Neutrophil (primary cell): ENCODE measurements around the gene CCDC142.

Experiments
- H3K27ac ChIP-seq: fragments of 200-600 bp; sonication (generic); 2 replicates; pipeline ENCODE4 v1.5.1; 2016; ENCODE audit warnings: mild to moderate bottlenecking, moderate library complexity
- H3K27me3 ChIP-seq: fragments of 200-600 bp; sonication (generic); 2 replicates; pipeline ENCODE4 v1.6.0; 2016; ENCODE audit warnings: mild to moderate bottlenecking
- H3K36me3 ChIP-seq: fragments of 200-600 bp; sonication (generic); 2 replicates; pipeline ENCODE4 v1.5.1; 2017
- H3K4me1 ChIP-seq, 2 experiments: fragments of 200-600 bp in 1 of 2; sonication (generic) in 1 of 2; 1 replicate in 1 of 2; 2 replicates in 1 of 2; pipeline versions ENCODE4 v1.5.1 to v1.6.1; 2013 to 2016; ENCODE audit warnings: low read depth in 1 of 2, low read length in 1 of 2, mild to moderate bottlenecking in 1 of 2, moderate library complexity in 1 of 2; ENCODE audit not compliant: control insufficient read depth in 1 of 2, insufficient read depth in 1 of 2
- H3K4me3 ChIP-seq, 2 experiments: fragments of 200-600 bp in 1 of 2; sonication (generic) in 1 of 2; 1 replicate in 1 of 2; 2 replicates in 1 of 2; pipeline ENCODE4 v1.5.1; 2013 to 2016; ENCODE audit warnings: low read depth in 1 of 2, low read length in 1 of 2, mild to moderate bottlenecking in 1 of 2, moderate library complexity in 1 of 2
- H3K9me3 ChIP-seq: fragments of 200-600 bp; sonication (generic); 2 replicates; pipeline ENCODE4 v1.5.1; 2016
- TF ChIP-seq, protein P1 (sequence below): fragments of 200-600 bp; sonication (generic); IDR thresholded peaks from 2 replicates; pipeline ENCODE4 v1.5.1; 2016; ENCODE audit warnings: antibody characterized with exemption

Gene CCDC142

DNA sequence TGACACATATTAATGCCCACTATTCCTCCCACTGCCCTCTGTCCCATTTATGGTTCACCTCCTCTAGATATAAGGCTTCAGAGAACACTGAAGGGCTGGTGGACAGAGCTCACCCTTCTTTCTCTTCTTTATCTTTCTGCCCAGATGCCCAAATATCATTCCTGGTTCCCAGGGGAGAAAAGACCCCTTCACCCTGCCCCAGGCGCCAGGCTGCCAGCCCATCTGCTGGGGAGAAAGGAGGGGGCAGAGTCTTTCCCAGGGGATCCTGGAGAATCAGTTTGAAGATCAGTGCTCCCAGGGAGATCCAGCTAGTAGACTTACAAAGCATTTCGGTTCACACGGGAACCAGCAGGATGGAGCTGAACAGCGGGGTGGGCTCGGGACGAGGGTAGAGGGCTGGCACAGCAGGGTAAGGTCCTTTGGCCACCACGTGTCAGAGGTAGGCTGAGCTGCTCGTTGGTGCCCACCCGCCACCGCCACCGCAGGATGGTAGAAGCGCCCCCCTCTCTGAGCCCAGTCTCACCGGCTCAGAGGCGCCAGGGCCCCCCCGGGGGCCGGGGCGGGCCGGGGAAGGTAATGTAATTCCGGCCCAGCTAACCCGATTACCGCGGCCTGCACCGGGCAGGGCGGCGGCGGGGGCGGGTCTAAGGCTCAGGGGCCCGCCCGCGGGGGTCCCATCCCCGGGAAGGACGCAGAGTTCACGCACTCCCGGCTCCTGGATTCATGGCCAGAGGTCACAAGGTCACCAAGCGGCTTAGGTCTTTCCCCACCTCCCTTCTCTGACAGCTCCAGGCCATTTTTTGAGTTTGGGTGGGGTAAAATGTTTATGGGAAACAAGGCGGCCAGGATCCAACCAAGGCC is 30.2 kb upstream of the CCDC142 start:
- H3K9me3 ChIP-seq = no peaks in the 10 kb centered on the region
- peaks cover 34 to 37% of the 10 kb centered on the region in 2 experiments for H3K4me1 ChIP-seq
- no peaks in the 10 kb centered on the region for H3K36me3 ChIP-seq
- no peak overlapping the region for H3K27ac ChIP-seq
- peaks cover 100% of the 10 kb centered on the region for H3K27me3 ChIP-seq
- no peak overlapping the region for H3K4me3 ChIP-seq
- TF ChIP-seq, protein P1, sequence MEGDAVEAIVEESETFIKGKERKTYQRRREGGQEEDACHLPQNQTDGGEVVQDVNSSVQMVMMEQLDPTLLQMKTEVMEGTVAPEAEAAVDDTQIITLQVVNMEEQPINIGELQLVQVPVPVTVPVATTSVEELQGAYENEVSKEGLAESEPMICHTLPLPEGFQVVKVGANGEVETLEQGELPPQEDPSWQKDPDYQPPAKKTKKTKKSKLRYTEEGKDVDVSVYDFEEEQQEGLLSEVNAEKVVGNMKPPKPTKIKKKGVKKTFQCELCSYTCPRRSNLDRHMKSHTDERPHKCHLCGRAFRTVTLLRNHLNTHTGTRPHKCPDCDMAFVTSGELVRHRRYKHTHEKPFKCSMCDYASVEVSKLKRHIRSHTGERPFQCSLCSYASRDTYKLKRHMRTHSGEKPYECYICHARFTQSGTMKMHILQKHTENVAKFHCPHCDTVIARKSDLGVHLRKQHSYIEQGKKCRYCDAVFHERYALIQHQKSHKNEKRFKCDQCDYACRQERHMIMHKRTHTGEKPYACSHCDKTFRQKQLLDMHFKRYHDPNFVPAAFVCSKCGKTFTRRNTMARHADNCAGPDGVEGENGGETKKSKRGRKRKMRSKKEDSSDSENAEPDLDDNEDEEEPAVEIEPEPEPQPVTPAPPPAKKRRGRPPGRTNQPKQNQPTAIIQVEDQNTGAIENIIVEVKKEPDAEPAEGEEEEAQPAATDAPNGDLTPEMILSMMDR = no peak

- Histone ChIP-seq H3K4me1 (peaks cover 40 to 44% of the 10 kb centered on the region in 2 experiments), H3K36me3 (no peaks in the 10 kb centered on the region), H3K27me3 (peaks cover 83% of the 10 kb centered on the region), H3K27ac (no peak overlapping the region), H3K4me3 (no peak overlapping the region), H3K9me3 (no peaks in the 10 kb centered on the region)
- TF ChIP-seq, protein P1 = no peak
These were observed 28.5 kb upstream of the CCDC142 start for GRCh38 chr2:74511104-74511989.

GRCh38 chr2:74510272-74510671 is 27.5 kb upstream of the CCDC142 start:
- peaks cover 8% of the 10 kb centered on the region for H3K36me3 ChIP-seq
- TF ChIP-seq, protein P1 = no peak
- peaks cover 34 to 42% of the 10 kb centered on the region in 2 experiments for H3K4me1 ChIP-seq
- H3K27me3 ChIP-seq = peaks cover 76% of the 10 kb centered on the region
- no peak overlapping the region for H3K27ac ChIP-seq
- no peaks in the 10 kb centered on the region for H3K9me3 ChIP-seq
- H3K4me3 ChIP-seq = no peak overlapping the region

DNA sequence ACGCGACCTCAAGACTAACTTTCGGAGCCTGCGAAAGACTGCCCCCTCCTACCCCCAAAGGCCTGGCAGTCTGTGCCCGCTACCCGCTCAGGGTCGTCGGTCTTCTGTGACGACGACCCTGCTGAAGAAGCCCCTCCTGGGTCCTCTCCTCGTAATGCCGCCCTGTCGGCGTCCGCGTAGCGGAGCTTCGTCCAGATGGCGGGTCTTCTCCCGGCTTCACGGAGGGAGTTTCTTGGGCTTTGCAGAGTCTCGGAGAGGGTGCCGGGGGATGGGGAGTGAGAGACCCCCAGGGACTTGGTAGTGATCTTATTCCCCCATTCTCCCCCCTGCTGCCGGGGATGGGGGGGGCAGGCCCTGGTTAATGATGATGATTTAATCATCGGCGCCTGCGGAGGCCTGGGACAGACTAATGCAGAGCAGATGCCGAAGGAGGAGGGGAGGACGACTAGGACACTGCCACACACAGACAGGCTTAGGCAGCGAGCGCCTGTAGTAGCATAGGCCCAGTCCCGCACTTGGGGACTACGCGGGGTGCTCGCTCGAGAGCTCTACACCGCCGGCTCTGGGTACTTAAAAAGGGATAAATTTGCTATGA is 25.2 kb upstream of the CCDC142 start:
- Histone ChIP-seq H3K27ac (peak overlapping the region; percentile 98), H3K4me3 (peak overlapping the region; percentile 85 to 97), H3K4me1 (peaks cover 26 to 34% of the 10 kb centered on the region in 2 experiments), H3K9me3 (no peaks in the 10 kb centered on the region), H3K36me3 (peaks cover 13% of the 10 kb centered on the region), H3K27me3 (peaks cover 76% of the 10 kb centered on the region)
- TF ChIP-seq, protein P1 = no peak

DNA sequence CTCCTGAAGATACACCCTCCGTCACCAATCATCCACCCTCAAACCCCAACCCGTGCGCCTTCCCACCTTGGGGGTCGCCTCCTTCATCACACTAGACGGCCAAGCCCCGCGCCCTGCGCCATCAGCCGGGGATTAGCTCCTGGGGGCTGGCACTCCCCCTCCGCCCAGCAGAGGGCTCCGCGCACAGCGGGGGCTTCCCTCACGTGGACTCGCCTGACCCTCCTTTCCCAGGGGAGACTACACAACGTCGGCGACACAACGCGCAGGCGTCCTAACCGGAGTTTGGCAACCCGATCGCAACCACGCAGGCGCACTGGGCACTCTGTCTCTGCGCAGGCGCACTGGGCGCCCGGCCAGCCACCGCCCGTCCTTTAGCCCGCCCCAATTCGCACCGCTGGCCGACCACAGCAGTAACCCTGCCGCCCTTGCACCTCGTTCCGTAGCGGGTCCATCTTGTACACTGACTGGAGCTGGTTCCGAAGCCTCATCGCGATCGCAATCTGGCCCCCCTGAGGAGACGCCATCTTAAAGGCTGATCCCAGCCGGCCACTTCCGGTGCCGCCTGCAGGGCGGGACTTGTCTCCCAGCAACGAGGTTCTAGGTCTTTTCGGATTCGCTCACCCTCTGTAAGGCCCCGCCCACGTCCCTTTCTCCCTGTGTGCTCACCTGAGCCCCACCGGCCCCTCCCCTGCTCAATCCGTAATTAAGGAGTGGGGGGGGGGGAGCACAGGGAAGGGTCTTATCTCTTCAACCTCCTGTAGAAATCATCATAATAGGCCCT is 24.5 kb upstream of the CCDC142 start, which contains the start of gene PCGF1:
PCGF1 (minus strand) TSS at position 551 of the 781 bp plus-strand sequence; CDS start at position 524, 27 bp downstream.
- Histone ChIP-seq H3K9me3 (no peaks in the 10 kb centered on the region), H3K27me3 (peaks cover 76% of the 10 kb centered on the region), H3K27ac (peak within 1 kb of the TSS; percentile 98), H3K4me3 (peak within 1 kb of the TSS; percentile 85 to 97), H3K36me3 (peaks cover 13% of the 10 kb centered on the region), H3K4me1 (peaks cover 33 to 41% of the 10 kb centered on the region in 2 experiments)
- TF ChIP-seq, protein P1 = no peak
